DND-41 (cell line): ENCODE measurements around the gene MACROD2.

Experiments
- ATAC-seq: fragments of 200-7000 bp; cut with Tn5 transposase; 3 replicates; pipeline ENCODE4 v1.9.1; 2021; ENCODE audit warnings: low read depth; ENCODE audit not compliant: insufficient read depth
- DNase-seq: peaks from one replicate; pipeline ENCODE4 v3.0.0-alpha.2; 2020
- H2AFZ ChIP-seq: 2 replicates; pipeline ENCODE4 v1.6.0; 2012; ENCODE audit warnings: low read depth, low read length
- H3K27ac ChIP-seq: 2 replicates; pipeline ENCODE4 v1.5.1; 2012; ENCODE audit warnings: low read length, inconsistent platforms
- H3K27me3 ChIP-seq: fragments of 200-600 bp; sonication (generic); 2 replicates; pipeline ENCODE4 v1.6.0; 2012; ENCODE audit warnings: low read length, mild to moderate bottlenecking, inconsistent platforms; ENCODE audit not compliant: insufficient read depth, poor library complexity
- H3K36me3 ChIP-seq: 2 replicates; pipeline ENCODE4 v1.5.1; 2012; ENCODE audit warnings: low read length, inconsistent platforms; ENCODE audit not compliant: insufficient read depth
- H3K4me1 ChIP-seq: 2 replicates; pipeline ENCODE4 v1.5.1; 2012; ENCODE audit warnings: mild to moderate bottlenecking, low read length; ENCODE audit not compliant: insufficient read depth
- H3K4me2 ChIP-seq: 2 replicates; pipeline ENCODE4 v1.6.0; 2012; ENCODE audit warnings: mild to moderate bottlenecking, moderate library complexity, low read length, inconsistent platforms; ENCODE audit not compliant: insufficient read depth
- H3K4me3 ChIP-seq, 2 experiments: fragments of 200-600 bp in 1 of 2; shearing (Covaris generic) in 1 of 2; 2 replicates each; pipeline ENCODE4 v1.5.1; 2012 to 2016; ENCODE audit warnings: inconsistent platforms in 2 of 2, low read length in 2 of 2, mild to moderate bottlenecking in 2 of 2, low read depth in 1 of 2, moderate library complexity in 1 of 2
- H3K79me2 ChIP-seq: 2 replicates; pipeline ENCODE4 v1.6.0; 2012; ENCODE audit warnings: low read length, inconsistent platforms; ENCODE audit not compliant: insufficient read depth
- H3K9ac ChIP-seq: 2 replicates; pipeline ENCODE4 v1.6.0; 2012; ENCODE audit warnings: low read depth, mild to moderate bottlenecking, inconsistent platforms, low read length, moderate library complexity
- H3K9me3 ChIP-seq: 2 replicates; pipeline ENCODE4 v1.5.1; 2012; ENCODE audit warnings: low read length, moderate library complexity, mild to moderate bottlenecking, inconsistent platforms; ENCODE audit not compliant: insufficient read depth, severe bottlenecking
- H4K20me1 ChIP-seq: 2 replicates; pipeline ENCODE4 v1.6.0; 2012; ENCODE audit warnings: low read length; ENCODE audit not compliant: insufficient read depth
- EZH2 ChIP-seq: IDR thresholded peaks from 3 replicates; pipeline ENCODE4 v1.6.1; 2012; ENCODE audit warnings: borderline replicate concordance, low read depth, mild to moderate bottlenecking, moderate library complexity, low read length, inconsistent platforms; ENCODE audit not compliant: severe bottlenecking
- TF ChIP-seq, protein P1 (sequence below): IDR thresholded peaks from 2 replicates; pipeline ENCODE4 v1.5.1; 2012; ENCODE audit warnings: borderline replicate concordance, low read length, moderate library complexity, mild to moderate bottlenecking; ENCODE audit not compliant: poor library complexity, severe bottlenecking; ENCODE audit errors: extremely low read depth

The MACROD2 gene

DNA sequence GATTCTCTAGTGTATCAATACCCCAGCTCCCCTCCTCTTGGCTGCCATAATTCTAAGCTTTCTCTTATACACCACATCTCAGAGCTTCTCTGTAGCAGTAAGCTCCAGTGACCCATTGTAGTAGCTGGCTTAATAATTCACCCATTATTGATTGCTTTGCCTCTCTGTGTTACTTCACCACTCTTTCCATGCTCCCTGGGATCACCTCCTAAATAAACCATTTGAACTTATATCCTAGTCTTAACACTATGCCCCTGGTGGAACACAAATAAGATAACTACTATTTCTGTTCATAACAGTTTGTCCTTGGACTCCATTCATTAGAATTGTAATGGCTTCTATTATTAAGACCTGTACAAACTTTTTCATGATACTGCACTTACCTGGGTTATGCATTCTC, 1819.0 kb downstream of the MACROD2 start:
- DNase-seq (no peak), ATAC-seq (no peak)
- Histone ChIP-seq H3K27me3 (no peaks in the 10 kb centered on the region), H3K4me3 (no peak overlapping the region), H2AFZ (no peak overlapping the region), H4K20me1 (no peaks in the 10 kb centered on the region), H3K36me3 (no peaks in the 10 kb centered on the region), H3K9ac (no peak overlapping the region), H3K9me3 (no peaks in the 10 kb centered on the region), H3K4me2 (no peak overlapping the region), H3K4me1 (no peaks in the 10 kb centered on the region), H3K27ac (no peak overlapping the region), H3K79me2 (no peaks in the 10 kb centered on the region)
- TF ChIP-seq, protein P1, sequence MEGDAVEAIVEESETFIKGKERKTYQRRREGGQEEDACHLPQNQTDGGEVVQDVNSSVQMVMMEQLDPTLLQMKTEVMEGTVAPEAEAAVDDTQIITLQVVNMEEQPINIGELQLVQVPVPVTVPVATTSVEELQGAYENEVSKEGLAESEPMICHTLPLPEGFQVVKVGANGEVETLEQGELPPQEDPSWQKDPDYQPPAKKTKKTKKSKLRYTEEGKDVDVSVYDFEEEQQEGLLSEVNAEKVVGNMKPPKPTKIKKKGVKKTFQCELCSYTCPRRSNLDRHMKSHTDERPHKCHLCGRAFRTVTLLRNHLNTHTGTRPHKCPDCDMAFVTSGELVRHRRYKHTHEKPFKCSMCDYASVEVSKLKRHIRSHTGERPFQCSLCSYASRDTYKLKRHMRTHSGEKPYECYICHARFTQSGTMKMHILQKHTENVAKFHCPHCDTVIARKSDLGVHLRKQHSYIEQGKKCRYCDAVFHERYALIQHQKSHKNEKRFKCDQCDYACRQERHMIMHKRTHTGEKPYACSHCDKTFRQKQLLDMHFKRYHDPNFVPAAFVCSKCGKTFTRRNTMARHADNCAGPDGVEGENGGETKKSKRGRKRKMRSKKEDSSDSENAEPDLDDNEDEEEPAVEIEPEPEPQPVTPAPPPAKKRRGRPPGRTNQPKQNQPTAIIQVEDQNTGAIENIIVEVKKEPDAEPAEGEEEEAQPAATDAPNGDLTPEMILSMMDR = no peak
- no peak for TF ChIP-seq EZH2

DNA sequence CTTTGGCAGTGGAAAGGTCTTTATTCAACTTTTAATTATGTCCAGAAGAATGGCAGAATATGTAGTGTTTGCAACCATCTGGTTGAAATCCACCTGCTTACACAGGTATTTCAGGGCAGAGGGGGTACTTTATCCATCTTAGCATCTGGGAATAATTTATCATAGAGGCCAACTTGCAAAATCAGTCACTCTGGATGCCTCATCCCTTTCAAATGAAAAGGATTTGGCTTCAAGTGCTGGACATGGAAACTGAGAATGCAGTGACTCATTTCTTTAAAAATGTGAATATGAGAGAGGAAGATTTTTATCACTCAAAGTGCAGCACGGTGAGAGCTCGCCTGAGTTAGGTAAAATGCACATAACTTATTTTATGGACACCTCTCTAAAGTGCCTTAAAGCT, 1819.6 kb downstream of the MACROD2 start:
- Histone ChIP-seq H3K36me3 (no peaks in the 10 kb centered on the region), H3K79me2 (no peaks in the 10 kb centered on the region), H2AFZ (no peak overlapping the region), H3K4me3 (no peak overlapping the region), H3K4me2 (no peak overlapping the region), H3K9me3 (no peaks in the 10 kb centered on the region), H3K27me3 (no peaks in the 10 kb centered on the region), H3K9ac (no peak overlapping the region), H4K20me1 (no peaks in the 10 kb centered on the region), H3K27ac (no peak overlapping the region), H3K4me1 (no peaks in the 10 kb centered on the region)
- DNase-seq (no peak), ATAC-seq (no peak)
- no peak for TF ChIP-seq EZH2
- TF ChIP-seq, protein P1 = no peak

DNA sequence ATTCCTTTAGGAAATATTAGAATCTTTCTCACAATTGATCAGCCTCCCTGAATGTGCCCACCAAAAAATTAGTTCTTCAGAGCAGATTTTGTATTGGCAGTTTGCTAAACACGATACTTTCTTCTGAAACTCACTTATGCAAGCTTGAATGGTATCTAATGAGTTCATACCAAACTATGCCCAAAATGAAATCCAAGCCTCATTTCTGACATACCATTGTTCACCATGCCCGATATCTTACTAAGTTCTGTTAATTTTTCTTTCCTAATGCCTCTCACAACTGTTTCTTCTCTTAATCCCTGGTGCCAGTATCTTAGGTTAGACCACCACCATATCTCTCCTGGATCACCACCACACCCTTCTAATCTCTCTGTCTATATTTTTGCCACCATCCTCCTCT, 1822.0 kb downstream of the MACROD2 start:
- H3K27me3 ChIP-seq = no peaks in the 10 kb centered on the region
- ATAC-seq = no peak
- no peaks in the 10 kb centered on the region for H3K9me3 ChIP-seq

More for the DNA sequence above, 1822.0 kb downstream of the MACROD2 start:
- Histone ChIP-seq H3K4me3 (no peak overlapping the region), H2AFZ (no peak overlapping the region), H3K9ac (no peak overlapping the region), H3K79me2 (no peaks in the 10 kb centered on the region), H4K20me1 (no peaks in the 10 kb centered on the region), H3K4me1 (no peaks in the 10 kb centered on the region), H3K4me2 (no peak overlapping the region), H3K27ac (no peak overlapping the region), H3K36me3 (no peaks in the 10 kb centered on the region)
- TF ChIP-seq EZH2 = no peak
- TF ChIP-seq, protein P1 = no peak
- DNase-seq = no peak
